ENCODE results near the gene TTC7B. TPM values are rescaled to one million over a fixed set of nuclear protein-coding genes. Genes with fewer than 3 reads are reported as not detected.
A peak's percentile ranks its signal among the peaks of the same experiment; 100 is the strongest.

The TTC7B gene
- total and polyA plus RNA-seq, 2 experiments from 2014 or later: 5.2 to 28.2 TPM

- Histone ChIP-seq H3K4me1 (ENCODE audit: insufficient read depth) (no peaks in the 10 kb centered on the region), H3K27me3 (replicated peaks; ENCODE audit: insufficient read depth) (no peaks in the 10 kb centered on the region), H3F3A (ENCODE audit: insufficient read depth) (no peaks in the 10 kb centered on the region), H2AFZ (no peak overlapping the region), H3K36me3 (ENCODE audit: low read depth) (no peaks in the 10 kb centered on the region), H3K79me2 (ENCODE audit: insufficient read depth) (no peaks in the 10 kb centered on the region), H3K9ac (no peak overlapping the region), H3K9me2 (ENCODE audit: insufficient read depth) (no peaks in the 10 kb centered on the region), H3K4me3 (no peak overlapping the region), H3K27ac (no peak overlapping the region), H4K20me1 (ENCODE audit: insufficient read depth) (no peaks in the 10 kb centered on the region), H3K4me2 (ENCODE audit: unreplicated experiment) (no peak overlapping the region), H3K9me3 (ENCODE audit: low read depth) (no peaks in the 10 kb centered on the region)
- no peak for TF ChIP-seq EZH2phosphoT487 (IDR thresholded peaks at IDR 0.05; ENCODE audit: insufficient read depth, low read depth)
- no peak for TF ChIP-seq EZH2 (IDR thresholded peaks at IDR 0.05; ENCODE audit: insufficient read depth, poor library complexity, severe bottlenecking)
- peak; percentile 21 for DNase-seq
- in situ Hi-C loops (cut with MboI): no loop called here
- WGBS, 2 experiments (ENCODE audit: low coverage in 1 of 2, low lambda C conversion rate in 2 of 2, missing lambda C conversion rate in 2 of 2): 89 to 90% methylated on average over 12 of the region's 12 CpGs
Observed at GRCh38 chr14:90599748-90600507, 216.3 kb downstream of the TTC7B start.

DNA sequence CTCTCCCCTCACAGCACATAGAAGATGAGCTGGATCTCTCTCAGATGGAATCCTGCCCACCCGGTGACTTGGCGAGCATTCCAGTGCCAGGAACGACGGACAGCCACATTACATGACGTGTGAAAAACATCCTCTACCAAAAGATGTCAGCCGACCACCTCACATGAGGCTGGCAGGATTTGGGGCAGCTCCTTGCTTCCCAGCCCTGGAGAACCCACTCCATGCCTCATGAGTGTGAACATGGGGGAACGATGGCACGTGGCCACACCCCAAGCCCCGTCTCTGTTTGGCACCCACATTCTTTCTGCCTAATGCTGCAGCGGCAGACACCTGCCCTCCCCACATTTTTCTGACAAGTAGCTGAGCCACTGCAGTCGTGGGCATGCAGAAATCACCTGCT lies 216.9 kb downstream of the TTC7B start:
- 53 to 60% methylated on average over 11 of the region's 11 CpGs for WGBS, 2 experiments (ENCODE audit: low coverage in 1 of 2, low lambda C conversion rate in 2 of 2, missing lambda C conversion rate in 2 of 2)
- Histone ChIP-seq H3K27me3 (replicated peaks; ENCODE audit: insufficient read depth) (no peaks in the 10 kb centered on the region), H3K9me2 (ENCODE audit: insufficient read depth) (no peaks in the 10 kb centered on the region), H3K4me1 (ENCODE audit: insufficient read depth) (no peaks in the 10 kb centered on the region), H3K27ac (no peak overlapping the region), H3K9ac (no peak overlapping the region), H3K4me3 (no peak overlapping the region), H3K4me2 (ENCODE audit: unreplicated experiment) (no peak overlapping the region), H3K36me3 (ENCODE audit: low read depth) (no peaks in the 10 kb centered on the region), H3K9me3 (ENCODE audit: low read depth) (no peaks in the 10 kb centered on the region), H3K79me2 (ENCODE audit: insufficient read depth) (no peaks in the 10 kb centered on the region), H4K20me1 (ENCODE audit: insufficient read depth) (no peaks in the 10 kb centered on the region), H3F3A (ENCODE audit: insufficient read depth) (no peaks in the 10 kb centered on the region), H2AFZ (no peak overlapping the region)
- TF ChIP-seq EZH2phosphoT487 (IDR thresholded peaks at IDR 0.05; ENCODE audit: insufficient read depth, low read depth) (no peak), EZH2 (IDR thresholded peaks at IDR 0.05; ENCODE audit: insufficient read depth, poor library complexity, severe bottlenecking) (no peak)
- in situ Hi-C loops (cut with MboI): no loop called here
- no peak for DNase-seq

GRCh38 chr14:90597961-90598360 lies 218.3 kb downstream of the TTC7B start:
- in situ Hi-C loops (cut with MboI): no loop called here
- H3F3A ChIP-seq (ENCODE audit: insufficient read depth): no peaks in the 10 kb centered on the region
- H3K36me3 ChIP-seq (ENCODE audit: low read depth): no peaks in the 10 kb centered on the region
- DNase-seq: no peak
- H3K4me3 ChIP-seq: no peak overlapping the region
- no peaks in the 10 kb centered on the region for H3K4me1 ChIP-seq (ENCODE audit: insufficient read depth)
- H3K79me2 ChIP-seq (ENCODE audit: insufficient read depth): no peaks in the 10 kb centered on the region
- no peaks in the 10 kb centered on the region for H3K27me3 ChIP-seq (replicated peaks; ENCODE audit: insufficient read depth)
- no peak overlapping the region for H3K9ac ChIP-seq
- no peaks in the 10 kb centered on the region for H3K9me3 ChIP-seq (ENCODE audit: low read depth)
- no peak overlapping the region for H3K4me2 ChIP-seq (ENCODE audit: unreplicated experiment)
- no peak overlapping the region for H2AFZ ChIP-seq
- H3K9me2 ChIP-seq (ENCODE audit: insufficient read depth): no peaks in the 10 kb centered on the region
- H3K27ac ChIP-seq: no peak overlapping the region
- TF ChIP-seq EZH2phosphoT487 (IDR thresholded peaks at IDR 0.05; ENCODE audit: insufficient read depth, low read depth) (no peak), EZH2 (IDR thresholded peaks at IDR 0.05; ENCODE audit: insufficient read depth, poor library complexity, severe bottlenecking) (no peak)
- H4K20me1 ChIP-seq (ENCODE audit: insufficient read depth): no peaks in the 10 kb centered on the region
- WGBS, 2 experiments (ENCODE audit: low coverage in 1 of 2, low lambda C conversion rate in 2 of 2, missing lambda C conversion rate in 2 of 2): 97 to 98% methylated on average over 15 of the region's 15 CpGs

- no peak for DNase-seq
- in situ Hi-C loops (cut with MboI): no loop called here
- WGBS, 2 experiments (ENCODE audit: low coverage in 1 of 2, low lambda C conversion rate in 2 of 2, missing lambda C conversion rate in 2 of 2): 91 to 93% methylated on average over 8 of the region's 8 CpGs
Observed at GRCh38 chr14:90596733-90597132, 219.5 kb downstream of the TTC7B start.

More at GRCh38 chr14:90596733-90597132, 219.5 kb downstream of the TTC7B start:
- H3K9ac ChIP-seq: no peak overlapping the region
- no peaks in the 10 kb centered on the region for H3K27me3 ChIP-seq (replicated peaks; ENCODE audit: insufficient read depth)
- H2AFZ ChIP-seq: no peak overlapping the region
- H3K4me2 ChIP-seq (ENCODE audit: unreplicated experiment): no peak overlapping the region
- no peak overlapping the region for H3K27ac ChIP-seq
- TF ChIP-seq EZH2phosphoT487 (IDR thresholded peaks at IDR 0.05; ENCODE audit: insufficient read depth, low read depth) (no peak), EZH2 (IDR thresholded peaks at IDR 0.05; ENCODE audit: insufficient read depth, poor library complexity, severe bottlenecking) (no peak)
- no peaks in the 10 kb centered on the region for H3K9me3 ChIP-seq (ENCODE audit: low read depth)
- H3K4me1 ChIP-seq (ENCODE audit: insufficient read depth): no peaks in the 10 kb centered on the region
- H4K20me1 ChIP-seq (ENCODE audit: insufficient read depth): no peaks in the 10 kb centered on the region
- H3K9me2 ChIP-seq (ENCODE audit: insufficient read depth): no peaks in the 10 kb centered on the region
- no peaks in the 10 kb centered on the region for H3K79me2 ChIP-seq (ENCODE audit: insufficient read depth)
- H3K4me3 ChIP-seq: no peak overlapping the region
- H3K36me3 ChIP-seq (ENCODE audit: low read depth): no peaks in the 10 kb centered on the region
- H3F3A ChIP-seq (ENCODE audit: insufficient read depth): no peaks in the 10 kb centered on the region
